Stimulated activated CD4-positive, alpha-beta T cell treated with anti-CD3 and anti-CD28 coated beads, Interleukin-2, amount 100 ng/mL, for 4 hours (primary cell): ENCODE data around the gene CCDC18.
"Not testable (repeated sequence)": the region's sequence is repeated elsewhere in the genome, so short reads cannot be mapped to it uniquely, and the experiment has no call there.

Source experiments
- DNase-seq: peaks from one replicate; pipeline ENCODE4 v3.0.0-alpha.2; 2020; ENCODE audit warnings: low read depth

CCDC18 gene

DNA sequence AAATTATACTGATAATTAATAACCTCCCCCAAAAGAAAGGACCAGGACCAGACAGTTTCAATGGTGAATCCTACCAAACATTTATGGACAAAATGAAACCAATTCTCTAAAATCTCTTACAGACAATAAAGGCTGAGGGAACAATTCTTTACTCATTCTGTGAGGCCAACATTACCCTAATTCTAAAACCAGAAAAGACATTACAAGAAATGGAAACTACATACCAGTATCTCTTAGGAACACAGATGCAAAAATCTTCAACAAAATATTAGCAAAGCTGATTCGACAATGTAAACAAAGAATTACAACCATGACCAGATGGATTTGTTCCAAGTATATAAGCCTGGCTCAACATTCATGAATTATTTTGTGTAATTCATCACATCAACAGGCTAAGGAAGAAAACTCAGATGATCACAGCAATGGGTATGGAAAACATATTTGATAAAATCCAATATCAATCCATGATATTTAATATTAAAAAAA is 8.9 kb upstream of the CCDC18 start:
- no peak for DNase-seq

DNA sequence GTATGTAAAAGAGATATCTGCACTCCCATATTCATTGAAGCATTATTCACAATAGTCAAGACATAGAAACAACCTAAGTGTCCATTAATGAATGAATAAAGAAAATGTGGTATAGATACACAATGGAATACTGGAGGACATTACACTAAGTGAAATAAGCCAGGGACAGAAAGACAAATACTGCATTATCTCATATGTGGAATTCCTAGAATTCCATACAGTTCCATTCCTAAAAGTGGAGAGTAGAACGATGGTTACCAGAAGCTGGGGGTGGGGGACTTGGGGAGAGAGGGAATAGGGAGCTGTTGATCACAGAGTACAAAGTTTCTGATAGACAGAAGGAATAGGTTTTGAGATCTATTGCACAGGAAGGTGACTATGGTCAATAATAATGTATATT is 7.7 kb upstream of the CCDC18 start:
- no peak for DNase-seq

DNA sequence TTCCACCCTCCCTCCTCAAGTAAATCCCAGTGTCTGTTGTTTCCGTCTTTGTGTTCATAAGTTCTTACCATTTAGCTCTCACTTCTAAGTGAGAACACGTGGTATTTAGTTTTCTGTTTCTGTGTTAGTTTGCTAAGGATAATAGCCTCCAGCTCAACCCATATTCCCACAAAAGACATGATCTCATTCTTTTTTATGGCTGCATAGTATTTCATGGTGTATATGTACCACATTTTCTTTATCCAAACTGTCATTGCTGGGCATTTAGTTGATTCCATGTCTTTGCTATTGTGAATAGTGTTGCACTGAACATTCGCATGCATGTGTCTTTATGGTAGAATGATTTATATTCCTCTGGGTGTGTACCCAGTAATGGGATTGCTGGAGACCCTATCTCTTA is 5.9 kb upstream of the CCDC18 start:
- DNase-seq, result not testable (repeated sequence)

DNA sequence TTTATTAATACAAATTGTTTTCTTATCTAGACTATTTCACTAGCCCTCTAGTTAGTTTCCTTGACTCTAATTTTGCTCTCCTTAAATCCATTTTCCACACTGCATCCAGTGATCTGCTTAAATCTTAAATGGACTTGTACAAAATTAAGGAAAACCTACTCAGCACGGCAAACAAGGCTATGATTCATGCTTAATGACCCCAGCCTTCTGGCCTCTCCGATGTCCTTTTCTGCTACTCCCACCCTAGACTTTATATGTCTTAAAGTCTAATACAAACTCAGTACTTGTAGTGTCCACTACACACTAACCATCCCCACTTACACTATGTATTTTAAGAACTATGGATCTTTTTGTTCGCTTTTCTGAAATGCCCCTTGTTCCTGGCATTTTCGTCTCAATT is 2.5 kb upstream of the CCDC18 start:
- DNase-seq, result no peak

DNA sequence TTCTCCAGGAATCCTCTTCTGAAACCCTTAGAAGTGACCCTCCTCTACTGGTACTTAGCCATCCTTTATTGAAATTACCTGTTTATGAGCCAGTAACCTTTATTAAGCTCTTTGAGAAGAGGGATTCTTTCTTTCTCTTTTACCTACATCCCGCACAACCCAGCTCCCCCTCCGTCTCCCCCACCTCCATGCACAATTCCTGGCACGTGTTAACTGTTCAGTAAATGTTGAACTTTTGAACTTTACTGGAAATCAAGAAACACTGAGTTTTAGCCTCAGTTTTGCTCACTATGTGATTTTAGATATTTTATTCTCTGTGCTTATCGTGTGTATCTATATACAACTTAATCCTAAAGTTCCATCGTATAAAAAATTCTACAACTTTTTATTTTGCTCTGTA is 2.1 kb upstream of the CCDC18 start:
- no peak for DNase-seq

DNA sequence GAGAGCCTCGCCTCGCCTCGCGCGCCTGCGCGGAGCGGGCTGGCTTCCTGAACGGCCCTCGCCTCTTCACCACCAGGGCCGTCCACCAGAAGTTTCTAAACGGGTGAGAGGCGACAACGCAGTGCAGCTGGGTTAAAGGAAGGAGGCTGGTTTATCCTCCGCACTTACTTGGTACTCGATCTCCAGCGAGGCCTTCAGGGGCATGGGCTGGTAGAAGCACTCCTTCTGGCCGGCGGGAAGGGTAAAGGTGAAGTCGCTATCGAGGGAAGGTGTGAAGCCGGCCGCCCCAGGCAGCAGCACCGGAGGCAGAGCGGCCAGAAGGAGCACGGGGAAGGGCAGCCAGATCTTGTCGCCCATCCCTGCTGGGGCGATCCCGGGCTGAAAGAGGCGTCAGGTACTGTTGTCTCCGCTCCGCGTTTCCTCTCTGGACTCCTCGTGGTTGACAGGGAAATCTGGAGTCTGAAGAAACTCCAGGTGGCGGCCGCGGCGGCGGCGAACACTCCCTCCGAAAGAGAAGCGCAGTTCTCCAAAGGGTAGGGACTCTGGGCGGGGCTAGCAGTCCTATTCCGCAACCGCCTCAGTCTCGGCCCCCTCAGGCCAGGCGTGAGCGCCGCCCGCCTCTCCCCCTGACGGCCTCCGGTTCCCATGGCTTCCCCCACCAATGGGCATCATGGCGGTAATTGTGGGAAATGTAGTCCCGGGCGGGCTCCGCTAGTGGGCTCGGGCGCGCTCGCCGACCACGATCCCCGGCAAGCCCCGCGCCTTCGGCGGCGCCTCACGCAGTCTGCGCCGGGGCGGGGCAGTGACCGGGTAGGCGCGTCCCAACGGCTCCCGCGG is 420 bp upstream of the CCDC18 start, which contains the start of gene TMED5:
Gene TMED5, minus strand, starts transcription at position 528 of the 837 bp plus-strand sequence. Its CDS starts 171 bp downstream, at position 357.
- peak; percentile 92 for DNase-seq

DNA sequence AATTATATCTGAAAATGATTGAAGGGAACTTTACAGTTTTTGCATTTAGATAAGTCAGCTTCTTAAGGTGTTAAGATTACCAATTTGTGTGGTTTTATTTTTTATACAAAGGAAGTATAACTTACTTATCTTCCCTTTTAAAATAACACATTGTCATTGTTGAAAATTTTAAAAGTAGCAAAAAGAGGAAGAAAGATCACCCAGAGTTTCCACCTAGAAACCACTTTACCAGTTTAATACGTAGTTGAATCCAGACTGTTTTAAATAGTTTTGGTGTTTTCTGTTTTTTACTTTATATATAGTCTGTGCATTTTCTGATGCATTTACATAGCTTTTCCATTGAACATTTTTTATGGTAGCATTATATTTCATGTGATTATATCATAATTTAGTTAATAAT is 6.1 kb downstream of the CCDC18 start:
- no peak for DNase-seq

DNA sequence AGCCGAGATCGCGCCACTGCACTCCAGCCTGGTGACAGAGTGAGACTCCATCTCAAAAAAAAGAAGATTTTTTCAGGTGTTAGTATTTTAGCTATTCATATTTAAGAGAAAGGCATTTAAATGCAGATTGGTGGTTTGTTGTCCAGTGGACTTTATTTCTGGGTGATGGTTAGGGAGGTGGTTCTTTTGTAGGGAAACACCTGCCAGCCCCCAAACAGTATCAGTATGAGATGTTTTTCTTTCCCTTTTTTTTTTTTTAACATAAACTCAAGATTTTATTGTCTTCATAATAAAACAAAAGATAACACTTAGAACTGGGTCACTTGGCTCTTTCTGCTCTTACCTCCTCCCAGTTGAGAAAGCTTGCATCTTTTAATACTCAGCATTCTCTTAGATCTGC is 9.9 kb downstream of the CCDC18 start:
- no peak for DNase-seq

DNA sequence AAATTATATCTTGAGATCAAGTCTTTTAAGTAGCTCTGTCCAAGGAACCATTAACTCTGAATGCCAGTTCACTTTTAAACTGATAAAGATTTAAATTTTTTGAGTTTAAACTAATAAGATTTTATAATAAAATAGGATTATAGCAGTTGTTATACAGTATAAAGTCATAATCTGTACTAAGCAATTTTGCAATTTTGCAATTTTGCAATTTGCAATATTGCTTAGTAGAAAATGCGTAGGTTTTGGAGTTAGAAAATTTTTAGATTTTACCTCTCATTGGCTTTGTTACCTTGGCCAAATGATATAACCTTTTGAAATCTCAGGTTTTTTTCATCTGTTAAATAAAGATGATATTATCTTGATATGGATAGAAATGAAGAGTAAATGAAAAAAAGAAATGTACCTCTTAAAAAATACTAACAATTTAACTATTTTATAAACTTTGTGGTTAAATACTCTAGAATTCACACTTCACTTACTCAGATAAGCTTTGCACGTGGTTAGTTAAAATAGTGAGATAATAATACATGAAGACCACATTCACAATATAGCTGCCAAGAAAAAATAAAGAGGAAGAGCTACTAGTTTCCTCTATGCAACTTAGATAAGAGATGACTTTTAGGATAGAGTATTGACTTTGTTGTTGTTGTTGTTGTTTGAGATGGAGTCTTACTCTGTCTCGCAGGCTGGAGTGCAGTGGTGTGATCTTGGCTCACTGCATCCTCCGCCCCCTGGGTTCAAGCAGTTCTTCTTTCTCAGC is 13.9 kb downstream of the CCDC18 start:
- DNase-seq, result no peak

DNA sequence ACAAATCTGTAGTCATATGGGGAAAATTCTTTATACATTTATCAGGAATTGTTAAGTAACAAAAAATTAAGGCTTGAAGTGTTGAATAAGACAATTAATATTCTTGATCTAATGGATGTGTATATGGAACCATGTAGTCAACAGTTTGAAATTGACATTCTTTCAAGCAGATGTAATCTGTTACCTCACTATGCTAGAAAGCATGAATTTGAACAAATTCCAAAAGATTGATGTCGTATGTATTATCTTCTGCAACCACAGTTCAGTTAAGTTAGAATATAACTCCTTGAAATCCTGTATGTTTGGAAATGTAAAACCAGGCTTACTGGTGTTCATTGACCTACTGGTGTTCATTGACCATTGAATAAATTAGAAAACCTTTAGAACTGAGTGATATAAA is 16.1 kb downstream of the CCDC18 start:
- DNase-seq, result no peak

DNA sequence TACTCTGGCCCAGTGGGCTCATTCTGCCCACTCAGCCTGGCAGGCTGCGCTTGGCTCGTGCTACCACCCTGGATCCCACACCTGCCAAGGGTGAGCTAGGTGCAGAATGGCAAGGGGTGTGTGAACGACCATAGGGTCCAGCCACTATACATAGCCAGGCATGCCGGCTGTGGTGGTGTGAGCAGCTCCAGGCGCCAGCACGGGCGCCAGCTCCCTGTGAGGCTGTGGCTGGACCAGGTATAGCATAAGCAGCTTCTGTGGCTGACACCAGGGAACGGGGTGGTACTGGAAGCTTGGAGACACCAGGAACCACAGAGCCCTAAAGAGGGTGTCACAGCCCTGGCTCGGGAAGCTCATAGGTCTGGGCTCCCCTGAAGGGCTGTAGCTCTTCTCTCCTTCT is 18.6 kb downstream of the CCDC18 start:
- DNase-seq, result no peak

DNA sequence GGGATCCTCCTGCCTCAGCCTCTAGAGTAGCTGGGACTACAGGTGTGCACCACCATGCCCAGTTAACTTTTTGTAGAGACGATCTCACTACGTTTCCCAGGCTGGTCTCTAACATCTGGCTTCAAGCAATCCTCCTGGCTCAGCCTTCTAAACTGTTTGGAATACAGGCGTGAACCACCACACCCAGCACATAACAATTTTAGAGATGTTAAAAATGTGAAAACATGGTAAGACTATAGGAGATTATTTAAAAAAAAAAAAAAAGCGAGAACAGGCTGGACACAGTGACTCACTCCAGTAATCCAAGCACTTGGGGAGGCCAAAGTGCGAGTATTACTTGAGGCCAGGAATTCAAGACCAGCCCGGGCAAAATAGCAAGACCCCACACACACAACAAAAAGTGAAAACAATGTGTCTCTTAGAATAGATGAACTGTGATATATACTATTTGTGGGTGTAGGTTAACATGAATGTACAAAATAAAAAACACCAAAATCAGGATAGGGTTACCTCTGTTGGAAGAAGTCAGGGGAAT is 19.6 kb downstream of the CCDC18 start:
- no peak for DNase-seq

DNA sequence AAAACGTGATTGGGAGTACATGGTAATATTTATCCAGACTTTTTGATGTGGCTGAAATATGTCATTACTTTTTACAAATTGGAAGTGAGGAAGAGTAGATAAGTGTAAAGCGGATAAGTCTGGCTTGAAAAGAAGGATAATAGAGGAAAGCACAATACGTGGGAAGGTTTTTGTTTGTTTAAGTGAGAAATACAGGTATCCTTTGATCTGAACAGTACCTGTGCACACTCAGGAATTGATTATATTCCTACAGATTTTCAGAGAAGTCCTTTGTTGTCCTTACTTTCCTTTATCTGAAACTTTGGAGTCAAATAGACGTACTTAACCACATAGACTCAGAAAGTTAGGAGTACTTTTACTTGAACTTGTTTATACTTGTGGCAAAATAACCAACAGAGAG is 20.2 kb downstream of the CCDC18 start:
- no peak for DNase-seq

DNA sequence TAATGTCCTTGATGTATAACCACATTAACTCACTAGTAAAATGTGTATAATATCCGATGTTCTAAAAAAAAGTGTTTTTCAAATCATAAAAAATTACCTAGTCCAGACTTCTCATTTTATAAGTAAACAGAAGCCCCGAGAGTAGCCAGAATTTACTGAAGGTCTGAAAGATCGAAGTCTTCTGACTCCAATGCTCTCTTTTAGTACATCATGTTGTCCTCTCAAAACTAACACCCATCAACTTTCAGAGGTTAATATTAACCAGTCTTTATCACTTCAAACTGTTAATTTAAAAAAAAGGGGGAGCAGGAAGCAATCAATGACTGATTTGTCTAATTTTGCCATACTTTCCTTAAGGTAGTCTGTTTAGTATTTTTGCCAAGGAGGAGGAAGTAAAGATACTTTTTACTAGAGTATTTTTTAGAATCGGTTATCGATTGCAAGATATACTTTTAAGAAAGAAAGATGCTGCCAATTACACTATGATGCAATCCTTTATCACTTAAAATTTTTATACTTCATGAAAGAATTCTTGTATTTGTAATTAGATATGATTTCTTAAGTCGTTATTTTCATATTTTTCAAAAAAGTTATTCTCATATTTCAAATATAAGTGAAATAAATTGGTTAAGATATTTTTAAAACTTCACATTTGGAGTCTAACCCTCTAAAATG is 25.5 kb downstream of the CCDC18 start:
- no peak for DNase-seq

DNA sequence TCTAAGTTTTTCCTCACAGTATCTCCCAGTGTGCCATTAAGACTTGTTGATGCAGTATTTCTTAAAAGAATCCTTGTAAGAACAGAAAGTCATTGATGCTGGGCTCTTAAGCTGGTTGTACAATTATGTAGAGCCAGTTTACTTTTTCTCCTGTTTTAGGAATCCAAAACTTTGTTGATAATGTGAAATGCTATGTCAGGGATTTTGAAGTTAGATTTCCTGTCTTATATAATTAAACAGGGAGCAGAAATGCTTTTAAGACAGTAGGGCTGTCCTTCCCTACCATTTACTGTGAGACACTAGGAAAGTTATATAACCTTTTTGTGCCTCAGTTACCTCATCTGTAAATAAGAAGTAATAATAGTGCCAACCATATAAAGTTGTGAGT is 26.0 kb downstream of the CCDC18 start:
- no peak for DNase-seq

DNA sequence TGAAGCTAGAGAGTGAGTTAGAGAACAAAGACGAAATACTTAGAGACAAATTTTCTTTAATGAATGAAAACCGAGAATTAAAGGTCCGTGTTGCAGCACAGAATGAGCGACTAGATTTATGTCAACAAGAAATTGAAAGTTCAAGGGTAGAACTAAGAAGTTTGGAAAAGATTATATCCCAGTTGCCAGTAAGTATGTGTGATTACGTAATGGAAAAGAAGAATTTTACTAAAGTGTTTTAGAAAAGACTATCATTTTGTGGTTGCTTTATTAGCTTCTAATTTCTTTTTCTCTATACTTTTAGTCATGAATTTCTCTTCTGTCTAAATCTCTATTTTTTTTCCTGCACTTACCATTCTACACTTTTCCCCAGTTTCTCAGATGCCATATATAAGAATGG is 26.7 kb downstream of the CCDC18 start:
- DNase-seq, result no peak

DNA sequence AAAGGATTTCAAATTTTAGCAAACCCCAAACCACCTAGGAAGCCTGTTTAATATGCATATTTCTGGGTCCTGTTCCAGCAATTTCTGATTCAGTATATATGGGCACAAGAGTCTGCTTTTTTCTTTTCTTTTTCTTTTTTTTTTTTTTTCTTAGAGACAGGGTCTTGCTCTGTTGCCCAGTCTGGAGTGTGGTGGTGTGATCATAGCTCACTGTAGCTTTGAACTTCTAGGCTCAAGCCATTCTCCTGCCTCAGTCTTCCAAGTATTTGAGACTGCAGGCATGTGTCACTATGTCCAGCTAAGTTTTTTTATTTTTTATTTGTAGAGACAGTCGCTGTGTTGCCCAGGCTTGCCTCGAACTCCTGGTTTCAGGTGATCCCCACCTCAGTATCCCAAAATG is 34.8 kb downstream of the CCDC18 start:
- DNase-seq, result no peak

DNA sequence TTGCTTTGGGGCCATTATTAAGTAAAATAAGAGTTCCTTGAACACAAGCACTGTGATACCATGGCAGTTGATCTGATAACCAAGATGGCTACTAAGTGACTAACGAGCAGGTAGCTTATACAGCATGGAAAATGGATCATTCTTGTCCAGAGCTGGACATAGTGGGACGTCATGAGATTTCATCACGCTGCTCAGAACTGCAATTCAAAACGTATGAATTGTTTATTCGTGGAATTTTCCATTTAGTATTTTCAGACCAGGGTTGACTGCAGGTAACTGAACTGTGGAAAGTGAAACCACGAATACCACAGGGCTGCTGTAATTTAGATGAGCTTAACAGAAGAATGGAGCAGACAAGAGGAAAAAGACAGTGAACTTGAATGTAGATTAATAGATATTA is 38.9 kb downstream of the CCDC18 start:
- peak; percentile 5 for DNase-seq

DNA sequence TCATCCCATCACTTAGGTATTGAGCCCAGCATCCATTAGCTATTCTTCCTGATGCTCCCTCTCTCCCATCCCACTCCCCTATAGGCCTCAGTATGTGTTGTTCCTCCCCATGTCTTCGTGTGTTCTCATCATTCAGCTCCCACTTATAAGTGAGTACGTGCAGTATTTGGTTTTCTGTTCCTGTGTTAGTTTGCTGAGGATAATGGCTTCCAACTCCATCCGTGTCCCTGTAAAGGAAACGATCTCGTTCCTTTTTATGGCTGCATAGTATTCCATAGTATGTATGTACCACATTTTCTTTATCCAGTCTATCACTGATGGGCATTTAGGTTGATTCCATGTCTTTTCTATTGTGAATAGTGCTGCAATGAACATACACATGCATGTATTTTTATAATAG is 40.2 kb downstream of the CCDC18 start:
- DNase-seq, result not testable (repeated sequence)

DNA sequence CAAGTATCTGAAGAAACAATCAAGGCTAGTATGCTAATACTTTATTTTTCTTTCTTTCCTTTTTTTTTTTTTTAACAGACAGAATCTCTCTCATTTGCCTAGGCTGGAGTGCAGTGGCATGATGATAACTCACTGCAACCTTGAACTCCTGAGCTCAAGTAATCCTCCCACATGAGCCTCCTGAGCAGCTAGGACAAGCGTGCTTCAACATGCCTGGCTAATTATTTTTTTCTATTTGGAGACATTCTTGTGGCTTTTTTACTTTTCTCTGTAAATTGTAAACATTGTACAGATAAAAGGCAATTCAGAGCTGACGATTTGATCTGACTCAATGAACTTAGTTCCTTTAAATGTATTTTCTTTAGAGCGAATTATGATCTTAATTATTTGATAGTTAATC is 41.4 kb downstream of the CCDC18 start:
- DNase-seq, result no peak

DNA sequence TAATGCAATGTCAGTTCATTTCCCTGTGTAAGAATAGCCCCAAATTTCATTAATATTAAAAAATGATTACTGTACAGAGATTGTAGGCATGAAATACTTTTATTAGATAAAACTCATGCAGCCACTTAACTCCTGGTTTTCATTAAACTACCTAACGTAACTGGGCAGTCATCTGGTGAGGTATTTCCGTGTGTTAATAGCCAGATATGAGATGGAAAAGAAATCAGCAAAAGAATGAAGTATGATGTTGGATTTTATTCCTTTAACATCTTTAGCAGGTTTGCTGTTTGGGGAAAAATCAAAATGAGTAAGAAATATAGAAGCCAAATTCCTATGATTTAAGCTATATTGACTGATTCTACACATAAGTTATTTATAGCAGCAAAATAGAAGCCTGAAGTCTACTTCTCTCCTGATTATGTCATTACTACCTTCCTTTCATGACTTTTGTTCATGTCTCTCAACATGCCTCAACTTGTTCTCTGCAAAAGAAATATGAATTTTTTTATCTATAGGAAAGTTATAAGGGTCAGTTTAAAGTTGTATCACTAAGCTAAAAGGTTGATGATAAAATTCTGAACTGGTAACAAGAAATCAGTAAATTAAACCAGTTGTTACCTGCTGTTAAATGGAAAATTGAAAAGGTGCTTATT is 42.6 kb downstream of the CCDC18 start:
- DNase-seq, result no peak

DNA sequence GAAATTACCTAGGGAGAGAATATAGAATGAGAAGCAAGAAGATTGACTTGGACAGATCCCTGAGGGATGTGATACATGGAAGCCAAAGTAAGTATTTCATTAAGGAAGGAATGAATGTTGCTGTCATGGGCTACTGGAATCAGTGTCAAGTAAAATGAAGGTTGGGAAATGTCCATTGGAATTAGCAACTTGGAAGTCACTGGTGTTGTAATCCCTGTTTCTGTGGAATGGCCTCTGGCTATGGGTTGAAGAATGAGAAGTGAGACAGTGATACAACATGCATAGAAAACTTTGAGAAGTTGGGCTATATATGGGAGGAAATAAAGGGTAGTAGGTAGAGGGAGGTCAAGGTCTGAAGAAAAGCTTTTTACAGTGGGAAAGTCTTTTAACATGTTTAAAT is 54.7 kb downstream of the CCDC18 start:
- DNase-seq, result no peak
